ENCODE data around the gene TECPR2.
A peak's percentile ranks its signal among the peaks of the same experiment; 100 is the strongest.

The TECPR2 gene

GRCh38 chr14:102472791-102473150, 110.0 kb downstream of the TECPR2 start:
- no peak for DNase-seq

- DNase-seq, result no peak
These were observed 110.8 kb downstream of the TECPR2 start for GRCh38 chr14:102473559-102473958.

GRCh38 chr14:102474934-102475333, 112.2 kb downstream of the TECPR2 start:
- DNase-seq, result peak; percentile 40 to 56

GRCh38 chr14:102479107-102479506, 116.4 kb downstream of the TECPR2 start:
- DNase-seq, result no peak

GRCh38 chr14:102479777-102480176, 117.0 kb downstream of the TECPR2 start:
- DNase-seq, result no peak

GRCh38 chr14:102481371-102481770, 118.6 kb downstream of the TECPR2 start:
- DNase-seq, result no peak

GRCh38 chr14:102481791-102482238, 119.1 kb downstream of the TECPR2 start:
- no peak for DNase-seq

GRCh38 chr14:102484316-102484715, 121.6 kb downstream of the TECPR2 start:
- no peak for DNase-seq

GRCh38 chr14:102485693-102486512, 123.2 kb downstream of the TECPR2 start:
- DNase-seq, result no peak

GRCh38 chr14:102486513-102487203, 123.9 kb downstream of the TECPR2 start:
- DNase-seq, result no peak

GRCh38 chr14:102487204-102487577, 124.5 kb downstream of the TECPR2 start:
- DNase-seq, result no peak

GRCh38 chr14:102490456-102490855, 127.7 kb downstream of the TECPR2 start:
- no peak for DNase-seq

- no peak for DNase-seq
These were observed 128.6 kb downstream of the TECPR2 start for GRCh38 chr14:102491366-102491765.

- no peak for DNase-seq
These were observed 129.2 kb downstream of the TECPR2 start for GRCh38 chr14:102491786-102492530.

- DNase-seq, result no peak
These were observed 129.8 kb downstream of the TECPR2 start for GRCh38 chr14:102492531-102492910.

GRCh38 chr14:102493096-102493495, 130.4 kb downstream of the TECPR2 start:
- no peak for DNase-seq

GRCh38 chr14:102493585-102493984, 130.8 kb downstream of the TECPR2 start:
- no peak for DNase-seq

- no peak for DNase-seq
These were observed 133.0 kb downstream of the TECPR2 start for GRCh38 chr14:102495491-102496330.

- DNase-seq, result no peak
These were observed 133.6 kb downstream of the TECPR2 start for GRCh38 chr14:102496331-102496691.

- DNase-seq, result no peak
These were observed 134.4 kb downstream of the TECPR2 start for GRCh38 chr14:102496958-102497744.

GRCh38 chr14:102497998-102498677, 135.4 kb downstream of the TECPR2 start:
- DNase-seq, result no peak
